Loucy (cell line): ENCODE results near the gene CYTL1.

Experiments
- H2AFZ ChIP-seq: fragments of 200-600 bp; sonication (generic); 2 replicates; pipeline ENCODE4 v1.6.0; 2016; ENCODE audit warnings: antibody characterized with exemption, mild to moderate bottlenecking, low read length, moderate library complexity
- H3F3A ChIP-seq: fragments of 200-600 bp; 2 replicates; pipeline ENCODE4 v1.6.0; 2016; ENCODE audit warnings: antibody characterized with exemption, low read depth, mild to moderate bottlenecking
- H3K27me3 ChIP-seq: fragments of 200-600 bp; sonication (generic); 2 replicates; pipeline ENCODE4 v1.6.1; 2014; ENCODE audit warnings: low read length, mild to moderate bottlenecking; ENCODE audit not compliant: insufficient read depth, poor library complexity, severe bottlenecking
- H3K36me3 ChIP-seq: fragments of 200-600 bp; sonication (generic); 2 replicates; pipeline ENCODE4 v1.6.1; 2016; ENCODE audit warnings: low read length; ENCODE audit not compliant: insufficient read depth
- H3K4me1 ChIP-seq: fragments of 200-600 bp; sonication (generic); 2 replicates; pipeline ENCODE4 v1.5.1; 2014; ENCODE audit warnings: low read length, mild to moderate bottlenecking; ENCODE audit not compliant: insufficient read depth, poor library complexity, severe bottlenecking
- H3K4me2 ChIP-seq: fragments of 200-600 bp; sonication (generic); 2 replicates; pipeline ENCODE4 v1.6.0; 2014; ENCODE audit warnings: antibody characterized with exemption, low read length, low read depth, mild to moderate bottlenecking; ENCODE audit not compliant: poor library complexity, severe bottlenecking
- H3K4me3 ChIP-seq: fragments of 200-600 bp; sonication (generic); 2 replicates; pipeline ENCODE4 v1.5.1; 2014; ENCODE audit warnings: low read length, mild to moderate bottlenecking, mixed read lengths; ENCODE audit not compliant: poor library complexity, severe bottlenecking
- H3K79me2 ChIP-seq: fragments of 200-600 bp; sonication (generic); 2 replicates; pipeline ENCODE4 v1.6.1; 2014; ENCODE audit warnings: low read length; ENCODE audit not compliant: insufficient read depth
- H3K9ac ChIP-seq: fragments of 200-600 bp; sonication (generic); 2 replicates; pipeline ENCODE4 v1.6.0; 2014; ENCODE audit warnings: mild to moderate bottlenecking, low read depth, low read length, moderate library complexity; ENCODE audit not compliant: poor library complexity, severe bottlenecking
- H3K9me2 ChIP-seq: fragments of 200-600 bp; sonication (generic); replicated peaks from 2 replicates; pipeline ENCODE4 v1.6.1; 2016; ENCODE audit warnings: low read depth, low read length, mixed read lengths
- H3K9me3 ChIP-seq: fragments of 200-600 bp; sonication (generic); 2 replicates; pipeline ENCODE4 v1.6.1; 2014; ENCODE audit warnings: mild to moderate bottlenecking, antibody characterized with exemption, low read length, low read depth; ENCODE audit not compliant: insufficient read depth
- H4K20me1 ChIP-seq: fragments of 200-600 bp; sonication (generic); 2 replicates; pipeline ENCODE4 v1.6.0; 2014; ENCODE audit warnings: antibody characterized with exemption, low read length, mild to moderate bottlenecking; ENCODE audit not compliant: insufficient read depth, poor library complexity, severe bottlenecking
- CTCF ChIP-seq: fragments of 200-600 bp; sonication (generic); conservative IDR thresholded peaks from 2 replicates; pipeline ENCODE4 v1.5.1; 2014; ENCODE audit warnings: mild to moderate bottlenecking, antibody characterized with exemption, low read length
- EZH2phosphoT487 ChIP-seq: fragments of 200-600 bp; IDR thresholded peaks from 2 replicates; pipeline ENCODE4 v1.6.1; 2018; ENCODE audit warnings: antibody characterized with exemption, mild to moderate bottlenecking, moderate library complexity, borderline replicate concordance

The CYTL1 gene

GRCh38 chr4:5048721-5049120 lies 29.5 kb upstream of the CYTL1 start:
- H3K4me2 ChIP-seq, result no peak overlapping the region
- H3K36me3 ChIP-seq, result no peaks in the 10 kb centered on the region
- H3K27me3 ChIP-seq, result no peaks in the 10 kb centered on the region
- H3K9me2 ChIP-seq, result no peaks in the 10 kb centered on the region
- no peaks in the 10 kb centered on the region for H3K79me2 ChIP-seq
- H3K9ac ChIP-seq, result no peak overlapping the region
- TF ChIP-seq EZH2phosphoT487, result no peak
- H2AFZ ChIP-seq, result no peak overlapping the region
- H3F3A ChIP-seq, result no peaks in the 10 kb centered on the region
- no peak overlapping the region for H3K4me3 ChIP-seq
- H3K9me3 ChIP-seq, result no peaks in the 10 kb centered on the region
- no peaks in the 10 kb centered on the region for H4K20me1 ChIP-seq
- H3K4me1 ChIP-seq, result no peaks in the 10 kb centered on the region

GRCh38 chr4:5045097-5045496 lies 25.8 kb upstream of the CYTL1 start:
- H2AFZ ChIP-seq, result no peak overlapping the region
- TF ChIP-seq EZH2phosphoT487, result no peak
- TF ChIP-seq CTCF, result no peak

GRCh38 chr4:5044341-5044740 lies 25.1 kb upstream of the CYTL1 start:
- H3K79me2 ChIP-seq, result no peaks in the 10 kb centered on the region
- no peak overlapping the region for H3K9ac ChIP-seq
- H3K36me3 ChIP-seq, result no peaks in the 10 kb centered on the region
- no peaks in the 10 kb centered on the region for H3K4me1 ChIP-seq
- no peak overlapping the region for H2AFZ ChIP-seq
- H4K20me1 ChIP-seq, result no peaks in the 10 kb centered on the region
- no peak overlapping the region for H3K4me2 ChIP-seq
- H3K4me3 ChIP-seq, result no peak overlapping the region
- H3K9me2 ChIP-seq, result no peaks in the 10 kb centered on the region
- no peaks in the 10 kb centered on the region for H3F3A ChIP-seq
- no peaks in the 10 kb centered on the region; the same call in 1 of the 2 replicates for H3K9me3 ChIP-seq
- TF ChIP-seq EZH2phosphoT487 (no peak), CTCF (no peak)
- H3K27me3 ChIP-seq, result no peaks in the 10 kb centered on the region

More at GRCh38 chr4:5045097-5045496, 25.8 kb upstream of the CYTL1 start:
- Histone ChIP-seq H3K4me3 (no peak overlapping the region), H3K9me3 (no peaks in the 10 kb centered on the region; the same call in 1 of the 2 replicates), H3K27me3 (no peaks in the 10 kb centered on the region), H3K4me2 (no peak overlapping the region), H3F3A (no peaks in the 10 kb centered on the region), H3K4me1 (no peaks in the 10 kb centered on the region), H3K36me3 (no peaks in the 10 kb centered on the region), H3K79me2 (no peaks in the 10 kb centered on the region), H3K9ac (no peak overlapping the region), H4K20me1 (no peaks in the 10 kb centered on the region), H3K9me2 (no peaks in the 10 kb centered on the region)

- Histone ChIP-seq H3K4me1 (no peaks in the 10 kb centered on the region), H3K9me3 (no peaks in the 10 kb centered on the region; the same call in 1 of the 2 replicates), H3K9ac (no peak overlapping the region), H3K79me2 (no peaks in the 10 kb centered on the region), H3K4me2 (no peak overlapping the region), H3K27me3 (no peaks in the 10 kb centered on the region), H3F3A (no peaks in the 10 kb centered on the region), H2AFZ (no peak overlapping the region), H3K9me2 (no peaks in the 10 kb centered on the region), H3K36me3 (no peaks in the 10 kb centered on the region), H3K4me3 (no peak overlapping the region), H4K20me1 (no peaks in the 10 kb centered on the region)
- TF ChIP-seq CTCF, result no peak
- TF ChIP-seq EZH2phosphoT487, result no peak
These were observed 24.3 kb upstream of the CYTL1 start for GRCh38 chr4:5043579-5043978.
